Measurements from ENCODE around the gene NEK7. TPM values are rescaled to one million over a fixed set of nuclear protein-coding genes. Genes with fewer than 3 reads are reported as not detected.
A peak's percentile ranks its signal among the peaks of the same experiment; 100 is the strongest.

The NEK7 gene
- total RNA-seq (75.4 and 80.9 TPM in 2 replicates), polyA plus RNA-seq (8.1 and 18.3 TPM in 2 replicates), polyA minus RNA-seq (45.8 and 46.2 TPM in 2 replicates)
- total RNA-seq (2013): 48.3 TPM

DNA sequence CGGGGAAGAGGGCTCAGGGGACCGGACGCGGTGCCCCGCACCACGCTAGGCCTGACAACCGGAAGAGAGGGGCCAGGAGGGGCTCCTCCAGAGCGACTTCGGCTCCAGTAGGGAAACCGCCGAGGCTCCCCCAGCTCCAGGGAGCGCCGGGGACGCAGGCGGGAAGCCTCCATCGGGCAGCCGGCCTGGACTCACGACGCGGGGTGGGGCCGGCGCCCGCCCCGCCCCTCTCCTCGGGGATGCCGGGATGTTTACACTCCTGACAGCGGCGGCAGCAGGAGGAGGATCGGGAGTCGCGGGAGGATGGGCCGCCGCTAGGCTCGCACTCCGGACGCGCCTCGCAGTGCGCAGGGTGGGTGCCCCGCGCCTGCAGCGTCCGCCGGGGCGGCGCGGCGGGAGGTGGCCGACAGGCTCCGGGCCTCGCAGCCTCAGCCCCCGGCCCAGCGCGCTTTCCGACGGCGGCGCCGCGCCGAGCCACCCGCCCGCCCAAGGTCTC lies at the start of gene NEK7:
NEK7 (plus strand) TSS at position 254 of the 496 bp plus-strand sequence. CDS start 75,583 bp downstream, outside the sequence.
- Mint-ChIP-seq H3K4me1 (peaks cover 35% of the 10 kb centered on the region), H3K4me3 (peak within 1 kb of the TSS; percentile 99), H3K27me3 (no peaks in the 10 kb centered on the region), H3K27ac (peak within 1 kb of the TSS; percentile 97), H3K9me3 (ENCODE audit: insufficient read depth) (no peaks in the 10 kb centered on the region)
- DNase-seq (peak; percentile 85), ATAC-seq (ENCODE audit: low read depth) (peak; percentile 46)
- H3K9me3 ChIP-seq (ENCODE audit: control extremely low read depth in 1 of 3, control insufficient read depth in 2 of 3, insufficient read depth in 1 of 3, low read length in 2 of 3): no peaks in the 10 kb centered on the region
- H3K36me3 ChIP-seq (replicated peaks in 1 of 2; ENCODE audit: control extremely low read depth in 1 of 2, control insufficient read depth in 1 of 2, extremely low read depth in 1 of 2, insufficient read depth in 2 of 2, low read length in 1 of 2): no peaks in the 10 kb centered on the region
- peaks cover 19 to 30% of the 10 kb centered on the region in 2 donors for H3K4me1 ChIP-seq (ENCODE audit: control insufficient read depth in 2 of 2, insufficient read depth in 2 of 2, low read length in 2 of 2)
- POLR2A ChIA-PET: no interaction called here
- peak within 1 kb of the TSS; percentile 64 to 97 (median 87) for H3K4me3 ChIP-seq (ENCODE audit: control extremely low read depth in 1 of 5, extremely low read depth in 1 of 5, insufficient read depth in 1 of 5, low read depth in 2 of 5, low read length in 4 of 5)
- H3K9ac ChIP-seq (ENCODE audit: low read length): peak within 1 kb of the TSS; percentile 96
- H3K27ac ChIP-seq (ENCODE audit: low read length in 2 of 2): peak within 1 kb of the TSS; percentile 88 to 95
- peak within 1 kb of the TSS; percentile 85 for H3K4me2 ChIP-seq (replicated peaks; ENCODE audit: low read depth, low read length, poor library complexity, severe bottlenecking)
- WGBS (ENCODE audit: insufficient coverage): under 1% methylated on average over 63 of the region's 63 CpGs
- CTCF ChIA-PET: interaction anchor here (1.0 to 3.8 kb wide), 12 partner anchors 9 to 388 kb away, joined by 3 to 13 read pairs (median 4); no protein-coding TSS in a partner anchor
- peaks cover 48% of the 10 kb centered on the region for H3K79me2 ChIP-seq (ENCODE audit: control insufficient read depth, insufficient read depth, low read length)
- H4K20me1 ChIP-seq (ENCODE audit: control insufficient read depth, insufficient read depth, low read length, poor library complexity, severe bottlenecking): no peaks in the 10 kb centered on the region
- H2AFZ ChIP-seq (ENCODE audit: insufficient read depth, low read depth, low read length, poor library complexity, severe bottlenecking): peak within 1 kb of the TSS; percentile 94
- no peaks in the 10 kb centered on the region for H3K27me3 ChIP-seq (replicated peaks in 1 of 4; ENCODE audit: control extremely low read depth in 1 of 4, control insufficient read depth in 3 of 4, insufficient read depth in 4 of 4, low read length in 3 of 4)
- intact Hi-C loops (cut with micrococcal nuclease): loop anchor here (2.0 to 10.0 kb wide), 5 partner anchors 48 to 1009 kb away; partner anchors contain the start of genes ASPM, C1orf53 and DENND1B
- no peak for TF ChIP-seq EZH2 (IDR thresholded peaks at IDR 0.05; ENCODE audit: borderline replicate concordance, insufficient read depth, low read depth, low read length, poor library complexity, severe bottlenecking)
- TF ChIP-seq, protein P1, sequence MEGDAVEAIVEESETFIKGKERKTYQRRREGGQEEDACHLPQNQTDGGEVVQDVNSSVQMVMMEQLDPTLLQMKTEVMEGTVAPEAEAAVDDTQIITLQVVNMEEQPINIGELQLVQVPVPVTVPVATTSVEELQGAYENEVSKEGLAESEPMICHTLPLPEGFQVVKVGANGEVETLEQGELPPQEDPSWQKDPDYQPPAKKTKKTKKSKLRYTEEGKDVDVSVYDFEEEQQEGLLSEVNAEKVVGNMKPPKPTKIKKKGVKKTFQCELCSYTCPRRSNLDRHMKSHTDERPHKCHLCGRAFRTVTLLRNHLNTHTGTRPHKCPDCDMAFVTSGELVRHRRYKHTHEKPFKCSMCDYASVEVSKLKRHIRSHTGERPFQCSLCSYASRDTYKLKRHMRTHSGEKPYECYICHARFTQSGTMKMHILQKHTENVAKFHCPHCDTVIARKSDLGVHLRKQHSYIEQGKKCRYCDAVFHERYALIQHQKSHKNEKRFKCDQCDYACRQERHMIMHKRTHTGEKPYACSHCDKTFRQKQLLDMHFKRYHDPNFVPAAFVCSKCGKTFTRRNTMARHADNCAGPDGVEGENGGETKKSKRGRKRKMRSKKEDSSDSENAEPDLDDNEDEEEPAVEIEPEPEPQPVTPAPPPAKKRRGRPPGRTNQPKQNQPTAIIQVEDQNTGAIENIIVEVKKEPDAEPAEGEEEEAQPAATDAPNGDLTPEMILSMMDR (IDR thresholded peaks at IDR 0.05): no peak

DNA sequence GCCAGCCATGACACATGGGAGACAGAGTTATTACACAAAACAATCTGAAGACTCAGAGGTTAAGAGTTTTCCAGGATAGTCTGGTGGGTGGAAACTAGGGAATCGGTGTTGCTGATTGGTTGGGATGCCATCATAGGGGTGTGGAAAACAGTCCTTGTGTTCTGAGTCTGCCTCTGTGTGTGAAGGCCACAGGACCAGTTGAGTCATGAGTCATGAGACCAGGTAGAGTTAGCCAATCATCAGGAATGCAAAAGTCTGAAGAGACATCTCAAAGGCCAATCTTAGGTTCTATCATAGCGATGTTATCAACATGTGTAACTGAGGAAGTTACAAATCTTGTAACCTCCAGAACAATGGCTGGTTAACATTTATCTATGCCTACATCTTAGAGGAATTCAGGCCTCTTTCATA lies 49.7 kb upstream of the NEK7 start:
- 91% methylated on average over 1 of the region's 2 CpGs for WGBS (ENCODE audit: insufficient coverage)
- CTCF ChIA-PET: interaction anchor here (0.5 kb wide), 1 partner anchor 10 kb away, joined by 3 read pairs; no protein-coding TSS in a partner anchor
- peaks cover 10% of the 10 kb centered on the region for H3K27me3 Mint-ChIP-seq
- intact Hi-C loops (cut with micrococcal nuclease): no loop called here
- no peak overlapping the region for H3K9ac ChIP-seq (ENCODE audit: low read length)
- H3K36me3 ChIP-seq (replicated peaks in 1 of 2; ENCODE audit: control extremely low read depth in 1 of 2, control insufficient read depth in 1 of 2, extremely low read depth in 1 of 2, insufficient read depth in 2 of 2, low read length in 1 of 2): no peaks in the 10 kb centered on the region
- H3K4me2 ChIP-seq (replicated peaks; ENCODE audit: low read depth, low read length, poor library complexity, severe bottlenecking): no peak overlapping the region
- no peak overlapping the region for H2AFZ ChIP-seq (ENCODE audit: insufficient read depth, low read depth, low read length, poor library complexity, severe bottlenecking)
- no peaks in the 10 kb centered on the region for H3K27me3 ChIP-seq (replicated peaks in 1 of 4; ENCODE audit: control extremely low read depth in 1 of 4, control insufficient read depth in 3 of 4, insufficient read depth in 4 of 4, low read length in 3 of 4)
- H3K27ac ChIP-seq (ENCODE audit: low read length in 2 of 2): no peak overlapping the region
- H3K4me3 Mint-ChIP-seq: no peak overlapping the region
- H3K79me2 ChIP-seq (ENCODE audit: control insufficient read depth, insufficient read depth, low read length): no peaks in the 10 kb centered on the region
- ATAC-seq (ENCODE audit: low read depth) (no peak), DNase-seq (no peak)
- no peaks in the 10 kb centered on the region for H3K9me3 Mint-ChIP-seq (ENCODE audit: insufficient read depth)
- no peak overlapping the region for H3K4me3 ChIP-seq (ENCODE audit: control extremely low read depth in 1 of 5, extremely low read depth in 1 of 5, insufficient read depth in 1 of 5, low read depth in 2 of 5, low read length in 4 of 5)
- H3K27ac Mint-ChIP-seq: no peak overlapping the region
- no peaks in the 10 kb centered on the region for H3K4me1 Mint-ChIP-seq
- TF ChIP-seq EZH2 (IDR thresholded peaks at IDR 0.05; ENCODE audit: borderline replicate concordance, insufficient read depth, low read depth, low read length, poor library complexity, severe bottlenecking): no peak
- TF ChIP-seq, protein P1 (IDR thresholded peaks at IDR 0.05): no peak
- no peaks in the 10 kb centered on the region for H3K9me3 ChIP-seq (ENCODE audit: control extremely low read depth in 1 of 3, control insufficient read depth in 2 of 3, insufficient read depth in 1 of 3, low read length in 2 of 3)
- POLR2A ChIA-PET: no interaction called here
- H3K4me1 ChIP-seq (ENCODE audit: control insufficient read depth in 2 of 2, insufficient read depth in 2 of 2, low read length in 2 of 2): no peaks in the 10 kb centered on the region
- H4K20me1 ChIP-seq (ENCODE audit: control insufficient read depth, insufficient read depth, low read length, poor library complexity, severe bottlenecking): no peaks in the 10 kb centered on the region

All from B cell (primary cell).